Astrocyte of the hippocampus (primary cell): Measurements from ENCODE around the gene DEFB116.
"Not testable (repeated sequence)": the region's sequence is repeated elsewhere in the genome, so short reads cannot be mapped to it uniquely, and the experiment has no call there.

ENCODE experiments used
- DNase-seq: peaks from one replicate; pipeline ENCODE4 v3.0.0; 2011; ENCODE audit warnings: low read depth, low spot score

The DEFB116 gene, protein sequence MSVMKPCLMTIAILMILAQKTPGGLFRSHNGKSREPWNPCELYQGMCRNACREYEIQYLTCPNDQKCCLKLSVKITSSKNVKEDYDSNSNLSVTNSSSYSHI

DNA sequence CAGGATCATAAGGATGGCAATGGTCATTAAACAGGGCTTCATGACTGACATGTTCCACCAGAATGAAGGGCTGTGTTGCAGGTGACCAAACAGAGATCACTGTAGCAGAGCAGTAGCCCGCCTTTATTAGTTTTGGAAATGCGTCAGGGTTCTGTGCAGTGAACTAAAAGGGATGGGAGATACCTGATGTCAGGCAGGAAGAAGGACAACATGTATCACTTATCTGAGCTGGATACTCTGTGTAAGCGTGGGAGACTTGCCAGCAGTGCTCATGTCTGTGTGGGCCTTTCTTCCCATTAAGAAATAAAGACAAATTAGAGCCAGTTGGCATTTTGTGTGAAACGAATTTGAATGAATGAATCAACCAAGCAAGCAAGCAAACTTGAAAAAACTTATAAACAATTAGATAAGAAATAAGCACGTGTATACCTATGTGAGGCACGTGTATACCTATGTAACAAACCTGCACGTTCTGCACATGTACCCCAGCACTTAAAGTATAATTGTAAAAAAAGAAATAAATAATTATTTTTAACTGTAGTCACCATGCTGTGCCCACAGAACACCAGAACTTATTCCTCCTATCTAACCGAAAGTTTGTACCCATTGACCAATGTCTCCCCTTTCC is at the start of gene DEFB116:
TSS of gene DEFB116 (minus strand) at position 51 of the 628 bp plus-strand sequence. CDS start at position 51, 0 bp downstream.
- no peak for DNase-seq

DNA sequence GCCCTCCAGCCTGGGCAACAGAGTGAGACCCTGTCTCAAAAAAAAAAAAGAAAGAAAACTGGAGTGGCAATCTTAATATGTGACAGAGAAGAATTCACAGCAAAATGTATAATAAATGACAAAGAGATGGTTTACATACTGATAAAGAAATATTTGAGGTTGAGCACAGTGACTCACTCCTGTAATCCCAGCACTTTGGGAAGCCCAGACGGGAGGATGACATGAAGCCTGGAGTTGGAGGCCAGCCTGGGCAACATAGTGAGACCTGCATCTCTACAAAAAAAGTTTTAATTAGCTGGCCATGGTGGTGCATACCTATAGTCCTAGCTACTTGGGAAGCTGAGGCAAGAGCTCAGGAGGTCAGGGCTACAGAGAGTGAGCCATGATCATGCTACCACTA is 47.6 kb upstream of the DEFB116 start:
- DNase-seq = no peak

DNA sequence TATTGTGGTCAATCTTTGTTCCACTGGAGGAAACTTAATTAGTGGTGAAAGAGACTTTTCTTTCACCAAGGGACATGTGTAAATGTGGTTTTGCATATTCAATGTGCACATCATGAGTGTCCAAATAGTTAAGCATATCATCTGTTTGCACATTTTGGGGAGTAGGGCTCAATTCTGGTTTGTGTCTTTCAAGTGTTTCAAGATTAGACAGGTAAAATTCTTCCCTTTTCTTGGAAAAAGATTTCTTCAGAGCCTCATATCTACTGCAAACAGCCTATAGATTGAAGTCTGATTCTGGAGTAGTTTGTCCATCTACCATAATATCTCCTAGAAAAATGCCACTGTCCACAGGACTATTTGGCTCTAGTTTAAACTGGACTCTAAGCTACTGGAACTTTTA is 33.1 kb upstream of the DEFB116 start:
- DNase-seq = no peak

DNA sequence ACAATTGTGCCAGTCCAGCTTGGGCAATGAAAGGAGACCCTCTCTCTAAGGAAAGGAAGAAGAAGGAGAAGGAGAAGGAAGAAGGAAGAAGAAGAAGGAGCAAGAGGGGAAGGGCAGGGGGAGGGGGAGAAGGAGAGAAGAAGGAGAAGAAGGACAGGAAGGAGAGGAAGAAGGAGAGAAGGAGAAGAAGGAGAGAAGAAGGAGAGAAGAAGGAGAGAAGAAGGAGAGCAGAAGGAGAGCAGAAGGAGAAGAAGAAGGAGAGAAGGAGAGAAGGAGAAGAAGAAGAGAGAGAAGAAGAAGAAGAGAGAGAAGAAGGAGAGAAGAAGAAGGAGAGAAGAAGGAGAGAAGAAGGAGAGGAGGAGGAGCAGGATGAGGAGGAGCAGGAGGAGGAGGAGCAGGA is 22.5 kb upstream of the DEFB116 start:
- DNase-seq = no peak

DNA sequence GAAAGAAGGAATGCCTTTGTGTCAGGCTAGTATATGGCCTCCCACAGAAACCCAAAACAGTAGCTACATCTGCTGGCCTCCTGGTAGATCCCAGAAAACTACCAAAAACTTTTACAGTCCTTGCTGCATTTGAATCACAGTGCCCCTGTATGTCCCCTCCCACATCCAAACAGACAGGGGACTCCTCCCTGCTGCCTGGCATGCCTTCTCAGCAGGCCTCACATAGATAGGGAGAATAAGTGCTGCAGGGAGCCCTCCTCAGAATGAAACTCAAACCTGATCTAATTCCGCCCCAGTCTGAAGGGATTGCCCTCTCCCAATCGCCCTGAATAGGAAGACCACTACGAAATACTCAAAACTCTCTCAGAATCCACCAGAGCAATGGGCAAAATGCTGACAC is 14.1 kb upstream of the DEFB116 start:
- DNase-seq = no peak

DNA sequence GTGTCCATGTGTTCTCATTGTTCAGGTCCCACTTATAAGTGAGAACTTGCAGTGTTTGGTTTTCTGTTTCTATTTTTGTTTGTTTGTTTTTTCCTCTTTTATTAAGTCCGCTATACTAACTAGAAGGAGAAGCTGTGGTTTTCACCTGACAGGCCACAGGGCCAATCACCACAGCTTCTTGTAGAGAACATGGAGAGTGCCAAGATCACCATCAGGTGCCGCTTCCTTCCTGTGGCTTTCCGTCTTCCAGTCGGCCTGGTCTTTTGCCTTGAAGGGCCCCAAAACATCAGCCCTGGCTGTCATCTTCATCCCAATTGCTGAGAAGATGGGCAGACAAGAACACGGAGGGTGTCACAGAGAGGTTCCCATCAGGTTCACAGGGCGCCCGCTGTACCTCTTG is 23.4 kb downstream of the DEFB116 start:
- DNase-seq = not testable (repeated sequence)

DNA sequence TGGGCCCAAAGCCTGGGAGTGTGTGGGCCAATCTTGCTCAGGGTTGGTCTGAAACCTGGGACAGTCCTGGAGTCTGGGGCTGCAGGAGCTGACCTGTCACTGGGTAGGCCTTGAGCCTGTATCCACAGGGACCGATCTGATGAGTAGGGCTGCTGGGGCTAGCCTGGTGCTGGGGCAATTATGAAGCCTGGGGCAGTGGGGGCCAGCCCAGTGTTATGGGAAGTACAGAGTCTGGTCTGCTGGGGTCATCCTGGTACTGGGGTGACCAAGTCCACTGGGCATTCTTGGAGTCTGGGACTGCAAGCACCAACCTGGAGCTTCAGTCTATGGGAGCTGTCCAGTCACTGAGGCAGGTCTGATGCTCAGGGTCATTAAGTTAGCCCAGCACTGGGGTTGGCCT is 30.2 kb downstream of the DEFB116 start:
- no peak for DNase-seq

DNA sequence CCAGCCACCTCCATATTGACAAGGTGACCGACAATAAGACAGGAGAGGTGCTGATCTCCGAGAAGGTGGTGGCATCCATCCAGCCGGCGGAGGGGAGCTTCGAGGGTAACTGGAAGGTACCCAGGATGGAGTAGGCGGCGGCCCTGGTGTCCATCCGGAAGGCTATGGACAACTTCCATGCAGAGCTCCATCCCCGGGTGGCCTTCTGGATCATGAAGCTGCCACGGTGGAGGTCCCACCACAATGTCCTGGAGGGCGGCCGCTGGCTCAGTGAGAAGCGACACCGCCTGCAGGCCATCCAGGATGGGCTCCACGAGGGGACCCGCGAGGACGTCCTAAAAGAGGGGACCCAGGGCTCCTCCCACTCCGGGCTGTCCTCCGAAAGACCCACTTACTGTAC is 33.9 kb downstream of the DEFB116 start:
- no peak for DNase-seq

DNA sequence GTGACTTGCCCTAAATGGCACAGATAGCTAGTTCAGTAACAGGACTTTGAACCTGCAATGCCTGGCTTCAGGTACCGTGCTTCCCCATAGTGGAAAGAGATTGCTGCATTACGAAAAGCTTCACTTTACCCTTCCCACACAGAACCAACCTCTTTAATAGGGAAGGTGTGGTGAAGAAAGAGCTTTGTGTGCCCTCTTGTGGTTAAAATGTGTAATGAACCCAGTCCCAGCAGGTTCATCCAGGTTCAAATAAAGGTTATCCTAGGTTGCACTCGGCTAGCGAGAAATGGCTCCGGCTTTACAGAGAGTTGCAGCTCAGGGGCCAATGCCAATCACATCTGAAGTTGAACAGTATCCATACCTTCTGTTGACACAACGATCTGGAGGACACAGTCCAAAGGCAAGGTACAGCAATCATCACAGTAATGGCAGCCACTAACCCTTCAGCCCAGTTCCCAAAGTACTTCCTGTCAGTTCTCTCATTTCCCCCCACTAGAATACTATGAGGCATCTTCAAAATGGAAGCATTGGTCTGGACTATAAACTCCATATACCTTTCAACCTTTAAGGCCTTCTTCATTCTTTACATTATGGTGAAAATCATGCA is 48.0 kb downstream of the DEFB116 start:
- no peak for DNase-seq

DNA sequence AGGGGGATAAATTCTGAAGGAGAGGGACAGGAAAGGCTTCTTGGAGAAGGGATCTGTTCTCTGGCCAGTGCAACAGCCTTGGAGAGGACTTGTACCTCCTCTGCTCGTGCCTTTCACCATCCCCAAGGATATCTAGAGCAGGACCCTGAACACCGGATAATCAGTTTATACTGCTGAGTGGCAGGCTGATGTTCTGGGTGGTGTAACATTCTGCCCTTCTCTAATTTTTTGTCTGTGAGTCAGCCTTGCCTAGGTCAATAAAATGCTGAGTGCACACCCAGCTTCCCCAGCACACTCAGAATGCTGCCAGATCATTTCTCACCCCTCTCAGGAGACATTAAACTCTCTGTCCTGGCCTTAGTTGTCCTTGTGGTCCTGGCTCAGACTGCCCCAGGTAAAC is 51.0 kb downstream of the DEFB116 start, which contains the start of gene DEFB115:
TSS of gene DEFB115 (plus strand) at position 301 of the 400 bp plus-strand sequence. CDS start at position 301, 0 bp downstream.
- no peak for DNase-seq

DNA sequence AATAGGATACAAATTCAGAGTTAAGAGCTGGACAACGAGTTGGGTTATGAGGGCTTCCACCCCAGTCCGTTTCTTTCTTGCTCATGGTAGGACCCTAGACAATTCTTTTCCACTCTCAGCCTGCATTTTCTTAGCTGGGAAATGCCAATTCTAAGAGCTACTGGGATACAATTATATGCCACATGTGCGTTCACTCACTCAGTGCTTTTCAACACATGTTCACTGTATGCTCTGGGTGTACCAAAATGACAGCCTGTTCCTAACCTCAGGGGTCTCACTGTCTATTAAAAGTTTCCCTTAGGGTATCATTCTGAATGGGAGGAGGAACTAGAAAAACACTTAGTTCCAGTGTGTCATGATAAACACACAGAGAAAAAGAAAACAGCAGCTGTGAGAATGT is 51.4 kb downstream of the DEFB116 start:
- no peak for DNase-seq
